ENCODE results near the gene LAG3.

The LAG3 gene

DNA sequence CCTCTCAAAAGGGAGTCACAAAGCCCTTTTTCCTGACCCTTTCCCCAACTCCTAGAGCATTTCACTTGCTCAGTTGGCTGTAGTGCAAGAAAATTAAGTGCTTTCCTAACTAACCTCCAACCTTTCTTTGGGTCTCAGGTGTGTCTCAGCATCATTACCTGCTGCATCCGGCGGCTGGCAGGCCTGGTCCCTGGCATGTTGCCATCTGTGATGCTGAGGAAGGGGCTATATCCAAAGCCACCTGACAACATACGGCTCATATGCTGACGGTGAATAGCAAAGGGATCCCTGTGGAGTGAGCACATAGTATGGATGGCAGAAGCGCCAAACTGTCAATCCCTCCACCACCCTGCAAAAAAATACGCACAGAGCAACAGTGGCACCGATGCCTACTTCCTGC is 20.6 kb upstream of the LAG3 start:
- Histone ChIP-seq H3K36me3 (peaks cover 53% of the 10 kb centered on the region), H3K4me3 (ENCODE audit: low read depth in 1 of 2, low read length in 1 of 2) (peak overlapping the region; percentile 83 to 86), H3K27me3 (no peaks in the 10 kb centered on the region), H3K27ac (peak overlapping the region; percentile 97), H3K4me1 (ENCODE audit: control insufficient read depth in 1 of 2, insufficient read depth in 1 of 2, low read depth in 1 of 2, low read length in 1 of 2) (peaks cover 38 to 39% of the 10 kb centered on the region in 2 experiments), H3K9me3 (no peaks in the 10 kb centered on the region)
- TF ChIP-seq, protein P1, sequence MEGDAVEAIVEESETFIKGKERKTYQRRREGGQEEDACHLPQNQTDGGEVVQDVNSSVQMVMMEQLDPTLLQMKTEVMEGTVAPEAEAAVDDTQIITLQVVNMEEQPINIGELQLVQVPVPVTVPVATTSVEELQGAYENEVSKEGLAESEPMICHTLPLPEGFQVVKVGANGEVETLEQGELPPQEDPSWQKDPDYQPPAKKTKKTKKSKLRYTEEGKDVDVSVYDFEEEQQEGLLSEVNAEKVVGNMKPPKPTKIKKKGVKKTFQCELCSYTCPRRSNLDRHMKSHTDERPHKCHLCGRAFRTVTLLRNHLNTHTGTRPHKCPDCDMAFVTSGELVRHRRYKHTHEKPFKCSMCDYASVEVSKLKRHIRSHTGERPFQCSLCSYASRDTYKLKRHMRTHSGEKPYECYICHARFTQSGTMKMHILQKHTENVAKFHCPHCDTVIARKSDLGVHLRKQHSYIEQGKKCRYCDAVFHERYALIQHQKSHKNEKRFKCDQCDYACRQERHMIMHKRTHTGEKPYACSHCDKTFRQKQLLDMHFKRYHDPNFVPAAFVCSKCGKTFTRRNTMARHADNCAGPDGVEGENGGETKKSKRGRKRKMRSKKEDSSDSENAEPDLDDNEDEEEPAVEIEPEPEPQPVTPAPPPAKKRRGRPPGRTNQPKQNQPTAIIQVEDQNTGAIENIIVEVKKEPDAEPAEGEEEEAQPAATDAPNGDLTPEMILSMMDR (IDR thresholded peaks at IDR 0.05) = no peak

DNA sequence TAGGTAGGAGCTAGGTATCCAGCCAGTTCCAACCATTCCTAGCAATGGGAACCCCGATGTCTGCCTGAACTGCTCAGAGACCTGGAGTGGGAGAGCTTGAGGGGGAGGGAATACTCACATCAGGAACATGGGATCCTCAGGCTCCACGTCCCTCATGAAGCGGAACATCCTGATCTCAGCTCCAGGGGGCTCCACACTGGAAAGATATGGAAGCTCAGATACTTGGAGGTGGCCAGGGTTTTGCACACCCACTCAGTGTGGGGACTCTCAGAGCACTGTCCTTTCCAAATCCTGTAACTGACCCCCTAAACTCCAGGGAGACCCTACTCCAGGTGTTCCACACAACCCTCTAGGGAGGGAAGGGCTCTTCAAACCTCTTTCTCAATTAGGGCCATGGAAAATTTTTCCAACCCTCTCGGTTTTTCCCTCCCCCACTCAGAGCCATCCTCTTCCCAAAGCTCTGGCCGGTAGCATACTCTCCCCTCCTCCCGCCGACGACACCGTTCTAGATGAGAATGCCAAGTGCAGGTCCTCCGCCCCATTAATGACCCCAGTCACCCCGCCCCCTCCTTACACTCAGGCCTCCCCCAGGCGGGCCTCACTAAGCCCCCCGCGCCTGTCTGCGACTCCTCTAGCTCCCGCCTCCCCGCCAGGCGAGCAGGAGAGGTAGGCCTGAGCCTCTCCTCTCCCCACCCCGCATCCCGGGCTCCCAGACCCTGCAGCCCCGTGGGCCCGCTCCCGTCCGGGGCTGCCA is 20.0 kb upstream of the LAG3 start:
- TF ChIP-seq, protein P1 (IDR thresholded peaks at IDR 0.05) = no peak
- Histone ChIP-seq H3K9me3 (no peaks in the 10 kb centered on the region), H3K27me3 (no peaks in the 10 kb centered on the region), H3K27ac (peak overlapping the region; percentile 97), H3K4me1 (ENCODE audit: control insufficient read depth in 1 of 2, insufficient read depth in 1 of 2, low read depth in 1 of 2, low read length in 1 of 2) (peaks cover 32 to 33% of the 10 kb centered on the region in 2 experiments), H3K36me3 (peaks cover 47% of the 10 kb centered on the region), H3K4me3 (ENCODE audit: low read depth in 1 of 2, low read length in 1 of 2) (peak overlapping the region; percentile 83 to 86)

GRCh38 chr12:6752921-6753771 is 19.2 kb upstream of the LAG3 start, which contains the start of gene MLF2:
TSS of gene MLF2 (minus strand) at chr12:6753141. CDS start at chr12:6752334, 807 bp downstream.
- TF ChIP-seq, protein P1 (IDR thresholded peaks at IDR 0.05) = peak; percentile 98
- H3K9me3 ChIP-seq = no peaks in the 10 kb centered on the region
- peaks cover 24 to 25% of the 10 kb centered on the region in 2 experiments for H3K4me1 ChIP-seq (ENCODE audit: control insufficient read depth in 1 of 2, insufficient read depth in 1 of 2, low read depth in 1 of 2, low read length in 1 of 2)
- H3K27ac ChIP-seq = peak within 1 kb of the TSS; percentile 97
- H3K27me3 ChIP-seq = no peaks in the 10 kb centered on the region
- peak within 1 kb of the TSS; percentile 83 to 86 for H3K4me3 ChIP-seq (ENCODE audit: low read depth in 1 of 2, low read length in 1 of 2)
- H3K36me3 ChIP-seq = peaks cover 39% of the 10 kb centered on the region

- no peaks in the 10 kb centered on the region for H3K27me3 ChIP-seq
- peak overlapping the region; percentile 83 to 86 for H3K4me3 ChIP-seq (ENCODE audit: low read depth in 1 of 2, low read length in 1 of 2)
- TF ChIP-seq, protein P1 (IDR thresholded peaks at IDR 0.05) = no peak
- H3K36me3 ChIP-seq = peaks cover 32% of the 10 kb centered on the region
- no peaks in the 10 kb centered on the region for H3K9me3 ChIP-seq
- peak overlapping the region; percentile 97 for H3K27ac ChIP-seq
- H3K4me1 ChIP-seq (ENCODE audit: control insufficient read depth in 1 of 2, insufficient read depth in 1 of 2, low read depth in 1 of 2, low read length in 1 of 2) = peaks cover 24% of the 10 kb centered on the region in 2 experiments
These were observed 18.5 kb upstream of the LAG3 start for GRCh38 chr12:6753772-6754356.

- no peaks in the 10 kb centered on the region for H3K27me3 ChIP-seq
- peaks cover 24% of the 10 kb centered on the region in 2 experiments for H3K4me1 ChIP-seq (ENCODE audit: control insufficient read depth in 1 of 2, insufficient read depth in 1 of 2, low read depth in 1 of 2, low read length in 1 of 2)
- peaks cover 27% of the 10 kb centered on the region for H3K36me3 ChIP-seq
- no peak overlapping the region for H3K27ac ChIP-seq
- no peak overlapping the region for H3K4me3 ChIP-seq (ENCODE audit: low read depth in 1 of 2, low read length in 1 of 2)
- TF ChIP-seq, protein P1 (IDR thresholded peaks at IDR 0.05) = no peak
- H3K9me3 ChIP-seq = no peaks in the 10 kb centered on the region
These were observed 17.9 kb upstream of the LAG3 start for GRCh38 chr12:6754411-6754810.

Data from neutrophil (primary cell).